ENCODE results near the gene CTAG2.

DNA sequence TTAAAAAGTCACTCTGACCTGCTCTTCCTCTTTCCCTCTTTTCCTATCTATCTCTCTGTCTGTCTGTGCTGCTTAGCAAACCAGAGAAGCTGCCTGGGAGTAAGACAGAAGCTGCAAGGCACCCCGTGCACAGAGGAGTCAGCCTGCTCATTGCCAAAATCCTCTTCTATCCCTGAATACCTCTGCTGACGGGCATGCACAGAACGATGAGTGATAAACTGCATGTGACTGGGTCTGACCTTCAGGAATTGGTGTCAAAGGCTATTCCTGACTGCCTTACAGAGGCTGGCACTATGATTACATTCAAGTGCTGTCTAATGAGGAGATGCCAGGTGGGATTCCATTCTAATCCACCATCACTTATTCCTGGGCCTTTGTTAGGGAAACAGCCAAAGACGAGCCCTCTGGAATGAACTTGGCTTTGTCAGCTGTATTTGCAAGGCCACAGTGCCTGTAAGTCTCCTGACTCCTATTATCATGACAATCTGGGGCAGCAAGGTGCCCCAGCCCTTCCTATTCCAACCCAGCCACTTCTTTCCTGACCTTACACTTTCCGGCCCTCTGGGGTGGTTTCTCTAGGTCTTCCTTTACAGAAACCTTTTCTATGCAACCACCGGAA, 45.4 kb upstream of the CTAG2 start:
- TF ChIP-seq CTCF (IDR thresholded peaks at IDR 0.05) (no peak), POLR2A (IDR thresholded peaks at IDR 0.05; ENCODE audit: low read depth) (no peak), EP300 (IDR thresholded peaks at IDR 0.05) (no peak), POLR2AphosphoS5 (IDR thresholded peaks at IDR 0.05) (no peak)

Measured in esophagus muscularis mucosa (tissue), 4 donors.